K562 (cell line): Measurements from ENCODE around the gene ZFTA. TPM values are rescaled to one million over a fixed set of nuclear protein-coding genes. Genes with fewer than 3 reads are reported as not detected.

Source experiments
- CC2D1A ChIP-seq: fragments of 450-650 bp; IDR thresholded peaks from 2 replicates; pipeline ENCODE4 v1.6.1; 2017; ENCODE audit warnings: mild to moderate bottlenecking
- CREM ChIP-seq: IDR thresholded peaks from 2 replicates; pipeline ENCODE4 v1.6.1; 2014; ENCODE audit warnings: antibody characterized with exemption, low read depth
- EHMT2 ChIP-seq: fragments of 450-650 bp; IDR thresholded peaks from 2 replicates; pipeline ENCODE4 v1.6.1; 2018; ENCODE audit warnings: antibody characterized with exemption
- ILF3 ChIP-seq: fragments of 450-650 bp; IDR thresholded peaks from 2 replicates; pipeline ENCODE4 v1.6.1; 2018; ENCODE audit warnings: antibody characterized with exemption, mild to moderate bottlenecking, moderate library complexity, borderline replicate concordance
- RBFOX2 ChIP-seq: fragments of 200-400 bp; formaldehyde crosslinking; IDR thresholded peaks from 2 replicates; pipeline ENCODE4 v1.6.1; 2017; ENCODE audit warnings: low read depth, mild to moderate bottlenecking, low read length, moderate library complexity
- ZC3H4 ChIP-seq: sonication (generic); formaldehyde crosslinking; IDR thresholded peaks from 2 replicates; pipeline ENCODE4 v1.9.0; 2021; ENCODE audit warnings: missing genetic modification reagents, borderline replicate concordance
- ZC3H8 ChIP-seq: fragments of 450-650 bp; IDR thresholded peaks from 2 replicates; pipeline ENCODE4 v1.6.1; 2017
- ZNF274 ChIP-seq: IDR thresholded peaks from 2 replicates; pipeline ENCODE4 v1.6.1; 2011; ENCODE audit warnings: low read depth, mild to moderate bottlenecking, low read length, moderate library complexity, borderline replicate concordance
- ZNF764 ChIP-seq: fragments of 250-450 bp; sonication (Bioruptor Pico); IDR thresholded peaks from 2 replicates; pipeline ENCODE4 v1.4.0; 2020; ENCODE audit warnings: low read depth, mild to moderate bottlenecking, moderate library complexity
- polyA plus RNA-seq, 8 experiments: library from polyadenylated mRNA; depleted of rRNA in 4 of 8; stranded (reverse) in 5 of 8; unstranded in 3 of 8; fragments of >200 nt; fragmentation: Nextera tagmentation in 2 of 8; fragmentation: Illumina TruSeq in 1 of 8; extraction: Ambion mirVana in 2 of 8; extraction: Trizol in 1 of 8; gene quantifications; 2 replicates each; pipeline versions ENCODE4 v1.2.1 to v1.2.3, GENCODE V29; 2011 to 2014; ENCODE audit warnings: inconsistent platforms in 1 of 8, missing spikeins in 1 of 8
- total RNA-seq, 7 experiments: library from RNA; depleted of rRNA in 6 of 7; stranded (reverse); fragments of >200 nt in 6 of 7; fragmentation: Illumina TruSeq in 2 of 7; extraction: Trizol in 2 of 7; gene quantifications; 2 replicates each; pipeline versions ENCODE4 v1.2.1 to v1.2.3, GENCODE V29; 2011 to 2021; ENCODE audit warnings: low replicate concordance in 1 of 7
- TF ChIP-seq, protein P1 (sequence below): fragments of 450-650 bp; formaldehyde crosslinking; IDR thresholded peaks from 2 replicates; pipeline ENCODE4 v1.4.0; 2020; ENCODE audit warnings: mild to moderate bottlenecking, mixed read lengths
- TF ChIP-seq, protein P2 (sequence below): sonication (generic); formaldehyde crosslinking; IDR thresholded peaks from 2 replicates; pipeline ENCODE4 v1.8.0; 2023; ENCODE audit warnings: missing genetic modification reagents, mild to moderate bottlenecking, borderline replicate concordance
- TF ChIP-seq, protein P3 (sequence below): fragments of 450-650 bp; conservative IDR thresholded peaks from 2 replicates; pipeline ENCODE4 v1.6.1; 2016; ENCODE audit warnings: missing genetic modification characterization, low read depth, mild to moderate bottlenecking, control low read depth, missing compliant biosample characterization
- TF ChIP-seq, protein P4 (sequence below): fragments of 200-800 bp; sonication (Bioruptor generic); IDR thresholded peaks from 2 replicates; pipeline ENCODE4 v1.6.1; 2016; ENCODE audit warnings: missing genetic modification characterization, missing compliant biosample characterization

ZFTA gene
- total and polyA plus RNA-seq, 9 of the 15 experiments (the other 6 are each of a cell fraction or from before 2014, with no cell fraction given) = 0.45 to 12.3 (median 2.9) TPM

DNA sequence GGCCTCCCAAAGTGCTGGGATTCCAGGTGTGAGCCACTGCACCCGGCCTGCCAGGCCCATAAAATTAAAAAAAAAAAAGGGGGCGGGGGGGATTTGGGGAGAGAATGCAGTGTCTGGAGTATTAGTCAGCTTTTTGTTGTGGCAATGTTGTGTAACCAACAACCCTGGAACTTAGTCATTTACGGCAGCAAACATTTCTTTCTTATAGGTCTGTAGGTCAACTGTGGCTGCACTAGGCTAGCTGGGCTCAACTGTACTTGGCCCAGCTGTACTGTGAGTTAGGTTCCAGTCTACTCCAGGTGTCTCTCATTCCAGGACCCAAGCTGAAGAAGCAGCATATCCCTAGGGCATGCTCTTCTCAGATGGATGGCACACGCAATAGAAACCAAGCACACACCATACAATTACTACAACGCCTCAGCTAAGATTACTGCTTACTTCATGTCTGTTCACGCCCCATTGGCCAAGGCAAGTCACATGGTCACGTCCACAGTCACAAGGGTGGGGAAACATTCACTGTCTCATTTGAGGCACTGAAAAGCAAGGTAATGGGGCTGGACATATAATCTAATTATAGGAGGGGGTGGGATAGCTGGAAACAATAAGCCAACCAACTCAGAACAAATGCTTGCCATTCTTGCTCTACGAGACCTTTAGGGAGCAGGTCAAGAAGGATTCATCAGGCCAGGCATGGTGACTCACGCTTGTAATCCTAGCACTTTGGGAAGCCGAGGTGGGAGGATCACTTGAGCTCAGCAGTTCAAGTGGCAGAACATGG is 34.3 kb upstream of the ZFTA start (continued):
- TF ChIP-seq, protein P1, sequence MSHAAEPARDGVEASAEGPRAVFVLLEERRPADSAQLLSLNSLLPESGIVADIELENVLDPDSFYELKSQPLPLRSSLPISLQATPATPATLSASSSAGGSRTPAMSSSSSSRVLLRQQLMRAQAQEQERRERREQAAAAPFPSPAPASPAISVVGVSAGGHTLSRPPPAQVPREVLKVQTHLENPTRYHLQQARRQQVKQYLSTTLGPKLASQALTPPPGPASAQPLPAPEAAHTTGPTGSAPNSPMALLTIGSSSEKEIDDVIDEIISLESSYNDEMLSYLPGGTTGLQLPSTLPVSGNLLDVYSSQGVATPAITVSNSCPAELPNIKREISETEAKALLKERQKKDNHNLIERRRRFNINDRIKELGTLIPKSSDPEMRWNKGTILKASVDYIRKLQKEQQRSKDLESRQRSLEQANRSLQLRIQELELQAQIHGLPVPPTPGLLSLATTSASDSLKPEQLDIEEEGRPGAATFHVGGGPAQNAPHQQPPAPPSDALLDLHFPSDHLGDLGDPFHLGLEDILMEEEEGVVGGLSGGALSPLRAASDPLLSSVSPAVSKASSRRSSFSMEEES (CRISPR knock-in tag) = peak; percentile 66; the same call in 1 of the 2 replicates
- TF ChIP-seq CREM (no peak), RBFOX2 (no peak), ZC3H4 (CRISPR knock-in tag) (no peak), EHMT2 (0 out of 2 replicates have a peak, but pooled peaks have one; percentile 50), ILF3 (no peak), ZNF764 (CRISPR knock-in tag) (peak; percentile 88), ZC3H8 (no peak), CC2D1A (no peak), ZNF274 (no peak)
- TF ChIP-seq, protein P2, sequence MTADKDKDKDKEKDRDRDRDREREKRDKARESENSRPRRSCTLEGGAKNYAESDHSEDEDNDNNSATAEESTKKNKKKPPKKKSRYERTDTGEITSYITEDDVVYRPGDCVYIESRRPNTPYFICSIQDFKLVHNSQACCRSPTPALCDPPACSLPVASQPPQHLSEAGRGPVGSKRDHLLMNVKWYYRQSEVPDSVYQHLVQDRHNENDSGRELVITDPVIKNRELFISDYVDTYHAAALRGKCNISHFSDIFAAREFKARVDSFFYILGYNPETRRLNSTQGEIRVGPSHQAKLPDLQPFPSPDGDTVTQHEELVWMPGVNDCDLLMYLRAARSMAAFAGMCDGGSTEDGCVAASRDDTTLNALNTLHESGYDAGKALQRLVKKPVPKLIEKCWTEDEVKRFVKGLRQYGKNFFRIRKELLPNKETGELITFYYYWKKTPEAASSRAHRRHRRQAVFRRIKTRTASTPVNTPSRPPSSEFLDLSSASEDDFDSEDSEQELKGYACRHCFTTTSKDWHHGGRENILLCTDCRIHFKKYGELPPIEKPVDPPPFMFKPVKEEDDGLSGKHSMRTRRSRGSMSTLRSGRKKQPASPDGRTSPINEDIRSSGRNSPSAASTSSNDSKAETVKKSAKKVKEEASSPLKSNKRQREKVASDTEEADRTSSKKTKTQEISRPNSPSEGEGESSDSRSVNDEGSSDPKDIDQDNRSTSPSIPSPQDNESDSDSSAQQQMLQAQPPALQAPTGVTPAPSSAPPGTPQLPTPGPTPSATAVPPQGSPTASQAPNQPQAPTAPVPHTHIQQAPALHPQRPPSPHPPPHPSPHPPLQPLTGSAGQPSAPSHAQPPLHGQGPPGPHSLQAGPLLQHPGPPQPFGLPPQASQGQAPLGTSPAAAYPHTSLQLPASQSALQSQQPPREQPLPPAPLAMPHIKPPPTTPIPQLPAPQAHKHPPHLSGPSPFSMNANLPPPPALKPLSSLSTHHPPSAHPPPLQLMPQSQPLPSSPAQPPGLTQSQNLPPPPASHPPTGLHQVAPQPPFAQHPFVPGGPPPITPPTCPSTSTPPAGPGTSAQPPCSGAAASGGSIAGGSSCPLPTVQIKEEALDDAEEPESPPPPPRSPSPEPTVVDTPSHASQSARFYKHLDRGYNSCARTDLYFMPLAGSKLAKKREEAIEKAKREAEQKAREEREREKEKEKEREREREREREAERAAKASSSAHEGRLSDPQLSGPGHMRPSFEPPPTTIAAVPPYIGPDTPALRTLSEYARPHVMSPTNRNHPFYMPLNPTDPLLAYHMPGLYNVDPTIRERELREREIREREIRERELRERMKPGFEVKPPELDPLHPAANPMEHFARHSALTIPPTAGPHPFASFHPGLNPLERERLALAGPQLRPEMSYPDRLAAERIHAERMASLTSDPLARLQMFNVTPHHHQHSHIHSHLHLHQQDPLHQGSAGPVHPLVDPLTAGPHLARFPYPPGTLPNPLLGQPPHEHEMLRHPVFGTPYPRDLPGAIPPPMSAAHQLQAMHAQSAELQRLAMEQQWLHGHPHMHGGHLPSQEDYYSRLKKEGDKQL = no peak
- TF ChIP-seq, protein P3, sequence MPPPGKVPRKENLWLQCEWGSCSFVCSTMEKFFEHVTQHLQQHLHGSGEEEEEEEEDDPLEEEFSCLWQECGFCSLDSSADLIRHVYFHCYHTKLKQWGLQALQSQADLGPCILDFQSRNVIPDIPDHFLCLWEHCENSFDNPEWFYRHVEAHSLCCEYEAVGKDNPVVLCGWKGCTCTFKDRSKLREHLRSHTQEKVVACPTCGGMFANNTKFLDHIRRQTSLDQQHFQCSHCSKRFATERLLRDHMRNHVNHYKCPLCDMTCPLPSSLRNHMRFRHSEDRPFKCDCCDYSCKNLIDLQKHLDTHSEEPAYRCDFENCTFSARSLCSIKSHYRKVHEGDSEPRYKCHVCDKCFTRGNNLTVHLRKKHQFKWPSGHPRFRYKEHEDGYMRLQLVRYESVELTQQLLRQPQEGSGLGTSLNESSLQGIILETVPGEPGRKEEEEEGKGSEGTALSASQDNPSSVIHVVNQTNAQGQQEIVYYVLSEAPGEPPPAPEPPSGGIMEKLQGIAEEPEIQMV (tag) = 0 out of 2 replicates have a peak, but pooled peaks have one; percentile 28
- TF ChIP-seq, protein P4, sequence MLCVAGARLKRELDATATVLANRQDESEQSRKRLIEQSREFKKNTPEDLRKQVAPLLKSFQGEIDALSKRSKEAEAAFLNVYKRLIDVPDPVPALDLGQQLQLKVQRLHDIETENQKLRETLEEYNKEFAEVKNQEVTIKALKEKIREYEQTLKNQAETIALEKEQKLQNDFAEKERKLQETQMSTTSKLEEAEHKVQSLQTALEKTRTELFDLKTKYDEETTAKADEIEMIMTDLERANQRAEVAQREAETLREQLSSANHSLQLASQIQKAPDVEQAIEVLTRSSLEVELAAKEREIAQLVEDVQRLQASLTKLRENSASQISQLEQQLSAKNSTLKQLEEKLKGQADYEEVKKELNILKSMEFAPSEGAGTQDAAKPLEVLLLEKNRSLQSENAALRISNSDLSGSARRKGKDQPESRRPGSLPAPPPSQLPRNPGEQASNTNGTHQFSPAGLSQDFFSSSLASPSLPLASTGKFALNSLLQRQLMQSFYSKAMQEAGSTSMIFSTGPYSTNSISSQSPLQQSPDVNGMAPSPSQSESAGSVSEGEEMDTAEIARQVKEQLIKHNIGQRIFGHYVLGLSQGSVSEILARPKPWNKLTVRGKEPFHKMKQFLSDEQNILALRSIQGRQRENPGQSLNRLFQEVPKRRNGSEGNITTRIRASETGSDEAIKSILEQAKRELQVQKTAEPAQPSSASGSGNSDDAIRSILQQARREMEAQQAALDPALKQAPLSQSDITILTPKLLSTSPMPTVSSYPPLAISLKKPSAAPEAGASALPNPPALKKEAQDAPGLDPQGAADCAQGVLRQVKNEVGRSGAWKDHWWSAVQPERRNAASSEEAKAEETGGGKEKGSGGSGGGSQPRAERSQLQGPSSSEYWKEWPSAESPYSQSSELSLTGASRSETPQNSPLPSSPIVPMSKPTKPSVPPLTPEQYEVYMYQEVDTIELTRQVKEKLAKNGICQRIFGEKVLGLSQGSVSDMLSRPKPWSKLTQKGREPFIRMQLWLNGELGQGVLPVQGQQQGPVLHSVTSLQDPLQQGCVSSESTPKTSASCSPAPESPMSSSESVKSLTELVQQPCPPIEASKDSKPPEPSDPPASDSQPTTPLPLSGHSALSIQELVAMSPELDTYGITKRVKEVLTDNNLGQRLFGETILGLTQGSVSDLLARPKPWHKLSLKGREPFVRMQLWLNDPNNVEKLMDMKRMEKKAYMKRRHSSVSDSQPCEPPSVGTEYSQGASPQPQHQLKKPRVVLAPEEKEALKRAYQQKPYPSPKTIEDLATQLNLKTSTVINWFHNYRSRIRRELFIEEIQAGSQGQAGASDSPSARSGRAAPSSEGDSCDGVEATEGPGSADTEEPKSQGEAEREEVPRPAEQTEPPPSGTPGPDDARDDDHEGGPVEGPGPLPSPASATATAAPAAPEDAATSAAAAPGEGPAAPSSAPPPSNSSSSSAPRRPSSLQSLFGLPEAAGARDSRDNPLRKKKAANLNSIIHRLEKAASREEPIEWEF (CRISPR knock-in tag) = no peak
